Measurements from ENCODE around the gene LIMS1. TPM values are rescaled to one million over a fixed set of nuclear protein-coding genes. Genes with fewer than 3 reads are reported as not detected.
"Not testable (repeated sequence)": the region's sequence is repeated elsewhere in the genome, so short reads cannot be mapped to it uniquely, and the experiment has no call there.

Gene LIMS1
- total and polyA plus RNA-seq, 3 donors from 2014 or later = 44.8 to 110 (median 94.1) TPM

- Histone ChIP-seq H3K4me3 (peak within 1 kb of the TSS; percentile 98 to 100), H3K27me3 (no peaks in the 10 kb centered on the region), H3K27ac (peak within 1 kb of the TSS; percentile 98 to 99), H3K9me3 (no peaks in the 10 kb centered on the region), H3K4me1 (no peaks in the 10 kb centered on the region), H3K36me3 (ENCODE audit: low read depth, missing control alignments) (no peaks in the 10 kb centered on the region)
- 1% methylated on average over 63 of the region's 97 CpGs for WGBS, 2 donors
- intact Hi-C loops (cut with DNase I; ENCODE audit: low total_unique reads) = no loop called here
- DNase-seq = peak; percentile 96
- TF ChIP-seq CTCF (IDR thresholded peaks at IDR 0.05) (peak in 2 of 3 experiments; percentile 7 to 22), POLR2A (IDR thresholded peaks at IDR 0.05) (peak; percentile 86)
Observed at GRCh38 chr2:108719149-108720044, 185.1 kb downstream of the LIMS1 start, which contains the start of gene RANBP2. Gene RANBP2, plus strand, starts transcription at chr2:108719482. Its CDS starts 125 bp downstream, at chr2:108719607.

- H3K27me3 ChIP-seq; H3K4me1 ChIP-seq; DNase-seq; H3K9me3 ChIP-seq; H3K4me3 ChIP-seq; intact Hi-C loops (cut with DNase I; ENCODE audit: low total_unique reads); H3K36me3 ChIP-seq (ENCODE audit: low read depth, missing control alignments); H3K27ac ChIP-seq: not testable (repeated sequence)
- WGBS, 2 donors = 75 to 79% methylated on average over 9 of the region's 9 CpGs
Observed at GRCh38 chr2:108726048-108726447, 191.8 kb downstream of the LIMS1 start.

- WGBS, 2 donors = 89 to 97% methylated on average over 6 of the region's 6 CpGs
- H3K27me3 ChIP-seq; H3K27ac ChIP-seq; intact Hi-C loops (cut with DNase I; ENCODE audit: low total_unique reads); H3K4me3 ChIP-seq; H3K4me1 ChIP-seq; H3K36me3 ChIP-seq (ENCODE audit: low read depth, missing control alignments); H3K9me3 ChIP-seq; DNase-seq: not testable (repeated sequence)
Observed at GRCh38 chr2:108734656-108735055, 200.4 kb downstream of the LIMS1 start.

Small RNA genes within 50 kb of the gene (small RNA-seq; reads per million reads assigned to genes)
- 0 reads per million in 2 donors for gene AC010095.1

Other genes with a start within 250 kb of the LIMS1 start
- gene SULT1C2, start 245.6 kb upstream of the LIMS1 start, total RNA-seq = under 1 TPM in 1 of 2 donors, not detected in 1; 0.43 TPM
- gene SULT1C2, start 245.6 kb upstream of the LIMS1 start, polyA plus RNA-seq (ENCODE audit: insufficient read depth, low read depth, low replicate concordance) = 1.3 TPM
- 1 to 10 TPM in 1 of 2 donors, under 1 TPM in 1; 0.63 to 3.5 TPM for gene SULT1C4, start 156.5 kb upstream of the LIMS1 start, total RNA-seq
- gene SULT1C4, start 156.5 kb upstream of the LIMS1 start, polyA plus RNA-seq (ENCODE audit: insufficient read depth, low read depth, low replicate concordance) = 1.1 TPM
- 10 to 100 TPM; 42.2 to 59.6 TPM for gene GCC2, start 85.3 kb upstream of the LIMS1 start, total RNA-seq
- gene GCC2, start 85.3 kb upstream of the LIMS1 start, polyA plus RNA-seq (ENCODE audit: insufficient read depth, low read depth, low replicate concordance) = 5.8 TPM
- gene RANBP2, start 185.0 kb downstream of the LIMS1 start, total RNA-seq = 100 to 1,000 TPM in 1 of 2 donors, 10 to 100 TPM in 1; 95.5 to 108 TPM
- gene RANBP2, start 185.0 kb downstream of the LIMS1 start, polyA plus RNA-seq (ENCODE audit: insufficient read depth, low read depth, low replicate concordance) = 29.0 TPM